K562 (cell line): ENCODE measurements around the gene RIC8B. TPM values are rescaled to one million over a fixed set of nuclear protein-coding genes. Genes with fewer than 3 reads are reported as not detected.

Source experiments
- ATAC-seq: fragments of 200-7000 bp; cut with Tn5 transposase; 3 replicates; pipeline ENCODE4 v1.9.1; 2020; ENCODE audit warnings: moderate library complexity
- BruUV-seq: library from RNA; stranded (reverse); fragments of 400-500 nt; replicated peaks from 2 replicates; lab custom pipeline; 2021; lab: Mats Ljungman, UMichigan
- CTCF ChIA-PET: fragments of 300-600 bp; formaldehyde crosslinking; extraction: SDS; loops from one replicate; lab custom pipeline; 2021; ENCODE audit warnings: low intra/inter-chr PET ratio; lab: Yijun Ruan, JAX
- POLR2A ChIA-PET: fragments of 300-600, 350-650 bp; sonication (Branson Sonifier 250); formaldehyde crosslinking; extraction: SDS; loops from one replicate; lab custom pipeline; 2021; ENCODE audit warnings: antibody characterized with exemption, inconsistent platforms; lab: Yijun Ruan, JAX
- DNase-seq, 4 experiments: peaks; one replicate each; pipeline versions ENCODE4 v3.0.0 to v3.0.0-alpha.2; 2011 to 2018; ENCODE audit warnings: low spot score in 3 of 4, mixed read lengths in 3 of 4; ENCODE audit errors: extremely low read depth in 1 of 4
- FAIRE-seq: peaks from 2 replicates; lab custom pipeline; 2011; peaks lifted over from hg19 to GRCh38; lab: Jason Lieb, UNC
- H2AFZ ChIP-seq: 2 replicates; pipeline ENCODE4 v1.6.0; 2011; ENCODE audit warnings: low read depth, low read length, control low read depth, inconsistent platforms
- H3K27ac ChIP-seq: fragments of 200-600 bp; 3 replicates; pipeline ENCODE4 v1.8.0; 2011; ENCODE audit warnings: low read depth, mild to moderate bottlenecking, control low read depth, inconsistent platforms, low read length, moderate library complexity, mixed read lengths; ENCODE audit errors: extremely low read depth
- H3K27me3 ChIP-seq, 2 experiments: fragments of 300-600 bp in 1 of 2; 2 replicates in 1 of 2; 3 replicates in 1 of 2; pipeline versions ENCODE4 v1.6.0 to v1.8.0; 2011; ENCODE audit warnings: inconsistent platforms in 2 of 2, low read length in 2 of 2, mild to moderate bottlenecking in 1 of 2, mixed read lengths in 1 of 2, moderate library complexity in 1 of 2; ENCODE audit not compliant: control insufficient read depth in 2 of 2, insufficient read depth in 2 of 2
- H3K36me3 ChIP-seq: fragments of 300-600 bp; 3 replicates; pipeline ENCODE4 v1.8.0; 2011; ENCODE audit warnings: mild to moderate bottlenecking, low read length, inconsistent platforms; ENCODE audit not compliant: control insufficient read depth, insufficient read depth
- H3K4me1 ChIP-seq, 2 experiments: fragments of 200-600 bp in 1 of 2; replicated peaks in 1 of 2; 2 replicates in 1 of 2; 3 replicates in 1 of 2; pipeline versions ENCODE4 v1.5.1 to v1.8.0; 2011; ENCODE audit warnings: inconsistent platforms in 2 of 2, low read length in 2 of 2, mild to moderate bottlenecking in 1 of 2, mixed read lengths in 1 of 2, moderate library complexity in 1 of 2; ENCODE audit not compliant: control insufficient read depth in 2 of 2, insufficient read depth in 2 of 2
- H3K4me2 ChIP-seq: 2 replicates; pipeline ENCODE4 v1.6.1; 2011; ENCODE audit warnings: low read length, control low read depth, inconsistent platforms, mixed read lengths; ENCODE audit not compliant: insufficient read depth
- H3K4me3 ChIP-seq: fragments of 200-600 bp; sonication (generic), shearing (Covaris generic); 2 replicates; pipeline ENCODE4 v1.5.1; 2016; ENCODE audit warnings: control low read depth, inconsistent platforms
- H3K79me2 ChIP-seq: fragments of 200-600 bp; 3 replicates; pipeline ENCODE4 v1.8.0; 2011; ENCODE audit warnings: low read length, inconsistent platforms; ENCODE audit not compliant: control insufficient read depth, insufficient read depth
- H3K9ac ChIP-seq, 2 experiments: 2 replicates each; pipeline versions ENCODE4 v1.6.0 to v1.6.1; 2011; ENCODE audit warnings: low read depth in 2 of 2, low read length in 2 of 2, control low read depth in 1 of 2, inconsistent platforms in 1 of 2, mild to moderate bottlenecking in 1 of 2, mixed read lengths in 1 of 2; ENCODE audit not compliant: insufficient read depth in 1 of 2
- H3K9me1 ChIP-seq: one replicate; pipeline ENCODE4 v1.6.0; 2011; ENCODE audit warnings: inconsistent platforms, mild to moderate bottlenecking, low read length, moderate library complexity; ENCODE audit not compliant: control insufficient read depth, insufficient read depth
- H3K9me3 ChIP-seq: replicated peaks from 2 replicates; pipeline ENCODE4 v1.5.1; 2011; ENCODE audit warnings: low read depth, low read length, inconsistent platforms; ENCODE audit not compliant: control insufficient read depth, insufficient read depth
- H4K20me1 ChIP-seq: replicated peaks from 2 replicates; pipeline ENCODE4 v1.6.1; 2011; ENCODE audit warnings: low read length, inconsistent platforms, mixed read lengths; ENCODE audit not compliant: control insufficient read depth, insufficient read depth
- NR2C1 ChIP-seq, 2 experiments: fragments of 450-650 bp; IDR thresholded peaks; 2 replicates each; pipeline ENCODE4 v1.6.1; 2017; ENCODE audit warnings: mild to moderate bottlenecking in 2 of 2, antibody characterized with exemption in 1 of 2, inconsistent platforms in 1 of 2, missing compliant biosample characterization in 1 of 2, missing genetic modification characterization in 1 of 2
- ZNF217 ChIP-seq: sonication (generic); formaldehyde crosslinking; IDR thresholded peaks from 2 replicates; pipeline ENCODE4 v1.8.0; 2022; ENCODE audit warnings: mild to moderate bottlenecking, missing genetic modification reagents
- ZNF699 ChIP-seq: fragments of 250-450 bp; sonication (Bioruptor Pico); IDR thresholded peaks from 2 replicates; pipeline ENCODE4 v1.8.0; 2021; ENCODE audit warnings: mild to moderate bottlenecking, moderate library complexity; ENCODE audit not compliant: insufficient replicate concordance
- WGBS: fragments of 100-300 bp; shearing (Covaris generic); methylation state at CpG from one replicate; pipeline ENCODE4 v1.1.6; 2016; ENCODE audit warnings: low coverage, mixed read lengths; ENCODE audit not compliant: insufficient coverage; ENCODE audit errors: missing lambda C conversion rate; 5-methylcytosine and 5-hydroxymethylcytosine counted together
- in situ Hi-C: fragments of 300-500 bp; cut with MboI; formaldehyde crosslinking; loops from 4 replicates; pipeline ENCODE4 v1.15.0; 2018; ENCODE audit warnings: inconsistent platforms, mixed read lengths
- intact Hi-C: fragments of 100-400 bp; cut with micrococcal nuclease; formaldehyde crosslinking; loops from 2 replicates; pipeline ENCODE4 v1.14.2; 2022
- polyA plus RNA-seq, 8 experiments: library from polyadenylated mRNA; depleted of rRNA in 4 of 8; stranded (reverse) in 5 of 8; unstranded in 3 of 8; fragments of >200 nt; fragmentation: Nextera tagmentation in 2 of 8; fragmentation: Illumina TruSeq in 1 of 8; extraction: Ambion mirVana in 2 of 8; extraction: Trizol in 1 of 8; gene quantifications; 2 replicates each; pipeline versions ENCODE4 v1.2.1 to v1.2.3, GENCODE V29; 2011 to 2014; ENCODE audit warnings: inconsistent platforms in 1 of 8, missing spikeins in 1 of 8
- total RNA-seq, 7 experiments: library from RNA; depleted of rRNA in 6 of 7; stranded (reverse); fragments of >200 nt in 6 of 7; fragmentation: Illumina TruSeq in 2 of 7; extraction: Trizol in 2 of 7; gene quantifications; 2 replicates each; pipeline versions ENCODE4 v1.2.1 to v1.2.3, GENCODE V29; 2011 to 2021; ENCODE audit warnings: low replicate concordance in 1 of 7
- TF ChIP-seq, protein P1 (sequence below), 2 experiments: fragments of 450-650 bp in 1 of 2; sonication (generic) in 1 of 2; formaldehyde crosslinking in 1 of 2; IDR thresholded peaks in 1 of 2; conservative IDR thresholded peaks in 1 of 2; 2 replicates each; pipeline versions ENCODE4 v1.6.1 to v1.8.1; 2016 to 2023; ENCODE audit warnings: mild to moderate bottlenecking in 2 of 2, moderate library complexity in 2 of 2, inconsistent platforms in 1 of 2, missing genetic modification reagents in 1 of 2

RIC8B gene
- total and polyA plus RNA-seq, 9 of the 15 experiments (the other 6 are each of a cell fraction or from before 2014, with no cell fraction given): 0.92 to 8.1 (median 4.8) TPM

DNA sequence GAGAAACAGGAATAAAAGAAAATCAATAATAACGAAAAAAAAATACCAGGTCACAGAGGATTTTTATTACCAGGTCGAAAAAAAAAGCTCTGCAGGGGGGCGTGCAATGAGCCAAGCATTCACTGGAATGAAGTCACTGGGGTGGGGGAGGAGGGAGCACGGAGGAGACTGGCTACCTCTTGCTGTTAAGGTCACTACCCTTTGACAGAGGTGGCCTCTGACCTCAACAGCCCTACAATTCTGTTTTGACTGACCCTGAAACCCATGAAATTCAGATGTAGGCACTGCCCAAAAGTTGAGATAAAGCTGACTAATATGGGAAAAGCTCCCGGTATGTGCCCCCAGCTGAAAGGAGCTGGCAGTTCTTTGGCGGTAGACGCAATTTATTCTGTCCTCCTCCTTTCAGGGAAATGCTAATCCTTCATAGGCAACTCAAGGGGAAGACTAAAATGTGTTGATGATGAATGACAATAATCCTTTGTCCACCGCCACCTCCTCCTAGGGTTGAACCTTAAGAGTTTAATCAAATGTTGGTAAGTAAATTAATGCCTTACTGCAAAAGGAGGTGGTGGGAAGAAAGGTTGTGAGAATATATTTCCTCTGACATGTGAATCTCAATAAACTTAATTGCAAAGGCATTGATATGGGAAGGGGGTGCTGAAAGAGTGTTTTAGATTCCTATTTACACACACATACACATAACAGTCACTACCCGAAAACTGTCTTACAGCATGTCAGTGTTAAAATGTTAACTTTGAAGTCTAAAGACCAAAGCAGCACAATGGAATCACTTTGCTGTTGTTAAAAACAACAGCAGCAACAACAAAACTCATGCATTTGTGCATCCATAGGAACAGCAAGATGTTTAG lies 6.3 kb upstream of the RIC8B start:
- Histone ChIP-seq H3K4me3 (no peak overlapping the region), H3K27me3 (no peaks in the 10 kb centered on the region), H3K27ac (no peak overlapping the region), H3K36me3 (no peaks in the 10 kb centered on the region), H3K4me2 (no peak overlapping the region), H3K4me1 (peaks cover 3 to 6% of the 10 kb centered on the region in 2 experiments; a peak in 2 of 5 replicates), H3K9me1 (no peaks in the 10 kb centered on the region), H3K79me2 (no peaks in the 10 kb centered on the region), H3K9ac (no peak overlapping the region), H2AFZ (no peak overlapping the region; the same call in 1 of the 2 replicates), H4K20me1 (no peaks in the 10 kb centered on the region)
- in situ Hi-C loops: no loop called here
- ChIA-PET CTCF (no interaction called here), POLR2A (no interaction called here)
- DNase-seq (peak in 1 of 4 experiments; percentile 34), FAIRE-seq (no peak), ATAC-seq (peak; percentile 60)
- BruUV-seq: no TSS peak
- 25% methylated on average over 9 of the region's 9 CpGs for WGBS
- intact Hi-C loops: no loop called here
- no peak for TF ChIP-seq ZNF217 (CRISPR knock-in tag)
- no peak; the same call in 1 of the 2 replicates for TF ChIP-seq NR2C1 (IDR thresholded peaks at IDR 0.05)
- TF ChIP-seq NR2C1 (tag; IDR thresholded peaks at IDR 0.05): peak; percentile 25; the same call in 1 of the 2 replicates
- TF ChIP-seq ZNF699 (CRISPR knock-in tag): no peak
- TF ChIP-seq, protein P1, sequence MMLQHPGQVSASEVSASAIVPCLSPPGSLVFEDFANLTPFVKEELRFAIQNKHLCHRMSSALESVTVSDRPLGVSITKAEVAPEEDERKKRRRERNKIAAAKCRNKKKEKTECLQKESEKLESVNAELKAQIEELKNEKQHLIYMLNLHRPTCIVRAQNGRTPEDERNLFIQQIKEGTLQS (IDR thresholded peaks at IDR 0.05): peak; percentile 11; the same call in 1 of the 2 replicates
- TF ChIP-seq, protein P1 (CRISPR knock-in tag; conservative IDR thresholded peaks at IDR 0.05): no peak
- TF ChIP-seq, all 486 proteins: peak for 2
- peaks cover 4% of the 10 kb centered on the region for H3K9me3 ChIP-seq
